ENCODE results near the gene FAM162A.
A peak's percentile ranks its signal among the peaks of the same experiment; 100 is the strongest.

Gene FAM162A

GRCh38 chr3:122391681-122392446 lies 7.9 kb downstream of the FAM162A start:
- Histone ChIP-seq H3K9me3 (ENCODE audit: low read depth, low read length) (no peaks in the 10 kb centered on the region), H3K9ac (ENCODE audit: insufficient read length) (no peak overlapping the region), H3K36me3 (ENCODE audit: insufficient read depth, low read length) (peaks cover 32% of the 10 kb centered on the region), H3K27ac (peak overlapping the region; percentile 57), H3K4me3 (no peak overlapping the region)
- no peak for DNase-seq (ENCODE audit: low read depth, low spot score)
- TF ChIP-seq EZH2 (IDR thresholded peaks at IDR 0.05) = no peak
- no peak for TF ChIP-seq FOXP2 (optimal IDR thresholded peaks at IDR 0.05; ENCODE audit: control extremely low read depth, extremely low read length, insufficient read depth)
- TF ChIP-seq POLR2AphosphoS5 (IDR thresholded peaks at IDR 0.05; ENCODE audit: borderline replicate concordance, low read depth, low read length) = no peak

GRCh38 chr3:122392868-122393844 lies 9.2 kb downstream of the FAM162A start:
- Histone ChIP-seq H3K27ac (peak overlapping the region; percentile 57; the same call in 1 of the 2 replicates), H3K9ac (ENCODE audit: insufficient read length) (peak overlapping the region; percentile 19)
- no peak for TF ChIP-seq POLR2AphosphoS5 (IDR thresholded peaks at IDR 0.05; ENCODE audit: borderline replicate concordance, low read depth, low read length)

GRCh38 chr3:122394173-122394572 lies 10.2 kb downstream of the FAM162A start:
- no peak for DNase-seq (ENCODE audit: low read depth, low spot score)
- TF ChIP-seq EZH2 (IDR thresholded peaks at IDR 0.05) (no peak), FOXP2 (optimal IDR thresholded peaks at IDR 0.05; ENCODE audit: control extremely low read depth, extremely low read length, insufficient read depth) (no peak), POLR2AphosphoS5 (IDR thresholded peaks at IDR 0.05; ENCODE audit: borderline replicate concordance, low read depth, low read length) (no peak)
- Histone ChIP-seq H3K4me3 (no peak overlapping the region), H3K9me3 (ENCODE audit: low read depth, low read length) (no peaks in the 10 kb centered on the region), H3K27ac (no peak overlapping the region), H3K9ac (ENCODE audit: insufficient read length) (no peak overlapping the region), H3K36me3 (ENCODE audit: insufficient read depth, low read length) (peaks cover 23% of the 10 kb centered on the region)

More at GRCh38 chr3:122392868-122393844, 9.2 kb downstream of the FAM162A start:
- H3K9me3 ChIP-seq (ENCODE audit: low read depth, low read length) = no peaks in the 10 kb centered on the region
- no peak for DNase-seq (ENCODE audit: low read depth, low spot score)
- no peak overlapping the region for H3K4me3 ChIP-seq
- peaks cover 23% of the 10 kb centered on the region for H3K36me3 ChIP-seq (ENCODE audit: insufficient read depth, low read length)

- no peak overlapping the region for H3K4me3 ChIP-seq
- peak overlapping the region; percentile 51; the same call in 1 of the 2 replicates for H3K27ac ChIP-seq
- H3K36me3 ChIP-seq (ENCODE audit: insufficient read depth, low read length) = peaks cover 23% of the 10 kb centered on the region
- no peaks in the 10 kb centered on the region for H3K9me3 ChIP-seq (ENCODE audit: low read depth, low read length)
- no peak overlapping the region for H3K9ac ChIP-seq (ENCODE audit: insufficient read length)
- TF ChIP-seq FOXP2 (optimal IDR thresholded peaks at IDR 0.05; ENCODE audit: control extremely low read depth, extremely low read length, insufficient read depth) = no peak
- TF ChIP-seq EZH2 (IDR thresholded peaks at IDR 0.05) = no peak
- TF ChIP-seq POLR2AphosphoS5 (IDR thresholded peaks at IDR 0.05; ENCODE audit: borderline replicate concordance, low read depth, low read length) = no peak
- no peak for DNase-seq (ENCODE audit: low read depth, low spot score)
These were observed 11.6 kb downstream of the FAM162A start for GRCh38 chr3:122395582-122395981.

- TF ChIP-seq FOXP2 (optimal IDR thresholded peaks at IDR 0.05; ENCODE audit: control extremely low read depth, extremely low read length, insufficient read depth) (no peak), EZH2 (IDR thresholded peaks at IDR 0.05) (no peak), POLR2AphosphoS5 (IDR thresholded peaks at IDR 0.05; ENCODE audit: borderline replicate concordance, low read depth, low read length) (no peak)
- Histone ChIP-seq H3K9ac (ENCODE audit: insufficient read length) (no peak overlapping the region), H3K9me3 (ENCODE audit: low read depth, low read length) (no peaks in the 10 kb centered on the region), H3K36me3 (ENCODE audit: insufficient read depth, low read length) (peaks cover 23% of the 10 kb centered on the region), H3K27ac (no peak overlapping the region), H3K4me3 (no peak overlapping the region)
- DNase-seq (ENCODE audit: low read depth, low spot score) = no peak
These were observed 12.5 kb downstream of the FAM162A start for GRCh38 chr3:122396511-122396910.

GRCh38 chr3:122397201-122397600 lies 13.2 kb downstream of the FAM162A start:
- peaks cover 23% of the 10 kb centered on the region for H3K36me3 ChIP-seq (ENCODE audit: insufficient read depth, low read length)
- H3K27ac ChIP-seq = no peak overlapping the region
- DNase-seq (ENCODE audit: low read depth, low spot score) = no peak
- H3K4me3 ChIP-seq = no peak overlapping the region
- TF ChIP-seq POLR2AphosphoS5 (IDR thresholded peaks at IDR 0.05; ENCODE audit: borderline replicate concordance, low read depth, low read length) (no peak), FOXP2 (optimal IDR thresholded peaks at IDR 0.05; ENCODE audit: control extremely low read depth, extremely low read length, insufficient read depth) (no peak), EZH2 (IDR thresholded peaks at IDR 0.05) (no peak)
- no peaks in the 10 kb centered on the region for H3K9me3 ChIP-seq (ENCODE audit: low read depth, low read length)
- H3K9ac ChIP-seq (ENCODE audit: insufficient read length) = no peak overlapping the region

GRCh38 chr3:122398920-122399319 lies 14.9 kb downstream of the FAM162A start:
- no peak overlapping the region for H3K4me3 ChIP-seq
- TF ChIP-seq EZH2 (IDR thresholded peaks at IDR 0.05) (no peak), FOXP2 (optimal IDR thresholded peaks at IDR 0.05; ENCODE audit: control extremely low read depth, extremely low read length, insufficient read depth) (no peak), POLR2AphosphoS5 (IDR thresholded peaks at IDR 0.05; ENCODE audit: borderline replicate concordance, low read depth, low read length) (no peak)
- H3K27ac ChIP-seq = no peak overlapping the region
- no peaks in the 10 kb centered on the region for H3K9me3 ChIP-seq (ENCODE audit: low read depth, low read length)
- DNase-seq (ENCODE audit: low read depth, low spot score) = no peak
- peaks cover 28% of the 10 kb centered on the region for H3K36me3 ChIP-seq (ENCODE audit: insufficient read depth, low read length)
- no peak overlapping the region for H3K9ac ChIP-seq (ENCODE audit: insufficient read length)

- H3K36me3 ChIP-seq (ENCODE audit: insufficient read depth, low read length) = peaks cover 56% of the 10 kb centered on the region
- no peak overlapping the region for H3K9ac ChIP-seq (ENCODE audit: insufficient read length)
- TF ChIP-seq FOXP2 (optimal IDR thresholded peaks at IDR 0.05; ENCODE audit: control extremely low read depth, extremely low read length, insufficient read depth) = no peak
- no peak overlapping the region for H3K27ac ChIP-seq
- H3K9me3 ChIP-seq (ENCODE audit: low read depth, low read length) = no peaks in the 10 kb centered on the region
- no peak overlapping the region for H3K4me3 ChIP-seq
- no peak for DNase-seq (ENCODE audit: low read depth, low spot score)
These were observed 19.5 kb downstream of the FAM162A start for GRCh38 chr3:122403489-122403888.
